Astrocyte (in vitro differentiated cells and primary cell): Measurements from ENCODE around the gene OXNAD1.

Experiments used
- CTCF ChIP-seq: IDR thresholded peaks from 2 replicates; pipeline ENCODE4 v1.5.1; 2011; ENCODE audit warnings: low read depth, mild to moderate bottlenecking, inconsistent platforms, low read length, moderate library complexity; ENCODE audit not compliant: insufficient read depth
- EZH2 ChIP-seq: IDR thresholded peaks from 2 replicates; pipeline ENCODE4 v1.6.1; 2012; ENCODE audit warnings: mild to moderate bottlenecking, low read length, inconsistent platforms; ENCODE audit not compliant: insufficient read depth

GRCh38 chr3:16316847-16317560 is 52.0 kb downstream of the OXNAD1 start:
- TF ChIP-seq CTCF (no peak), EZH2 (no peak)
